Measurements from ENCODE around the gene DAZ4. TPM values are rescaled to one million over a fixed set of nuclear protein-coding genes. Genes with fewer than 3 reads are reported as not detected.
"Not testable (repeated sequence)": the region's sequence is repeated elsewhere in the genome, so short reads cannot be mapped to it uniquely, and the experiment has no call there.

Gene DAZ4
- not detected in 2 replicates for total RNA-seq

GRCh38 chrY:24833619-24834018 is at the start of gene DAZ4:
Gene DAZ4 (plus strand): TSS chrY:24833919. CDS start chrY:24834127, 208 bp downstream.
- not testable (repeated sequence) for DNase-seq (ENCODE audit: low read depth in 2 of 2)

GRCh38 chrY:24813293-24813692 is 20.4 kb upstream of the DAZ4 start, which contains the start of gene DAZ3:
Gene DAZ3 (minus strand): TSS chrY:24813393. CDS start chrY:24813185, 208 bp downstream.
- DNase-seq (ENCODE audit: low read depth in 2 of 2): not testable (repeated sequence)

GRCh38 chrY:24821836-24822235 is 11.9 kb upstream of the DAZ4 start:
- not testable (repeated sequence) for DNase-seq (ENCODE audit: low read depth in 2 of 2)

- DNase-seq (ENCODE audit: low read depth in 2 of 2): not testable (repeated sequence)
Observed at GRCh38 chrY:24824184-24824879, 9.4 kb upstream of the DAZ4 start.

GRCh38 chrY:24825069-24825468 is 8.7 kb upstream of the DAZ4 start:
- DNase-seq (ENCODE audit: low read depth in 2 of 2): not testable (repeated sequence)

Other genes starting within 250 kb of the DAZ4 start
- gene BPY2B, start 215.9 kb upstream of the DAZ4 start, total RNA-seq: not detected in 2 replicates
- not detected in 2 replicates for gene DAZ3, start 20.5 kb upstream of the DAZ4 start, total RNA-seq
- not detected in 2 replicates for gene BPY2C, start 218.2 kb downstream of the DAZ4 start, total RNA-seq